Astrocyte of the spinal cord (primary cell): Measurements from ENCODE around the gene CLCA1.

Experiments
- DNase-seq: peaks from one replicate; pipeline ENCODE4 v3.0.0; 2011; ENCODE audit warnings: low read depth, low spot score
- H3K4me3 ChIP-seq: 2 replicates; pipeline ENCODE4 v1.5.1; 2011; ENCODE audit warnings: low read depth, mild to moderate bottlenecking, low read length, moderate library complexity
- CTCF ChIP-seq: IDR thresholded peaks from 2 replicates; pipeline ENCODE4 v1.5.1; 2012; ENCODE audit warnings: low read depth, mild to moderate bottlenecking, low read length, inconsistent platforms
- in situ Hi-C: cut with HindIII; loops from 2 replicates; pipeline ENCODE4 v1.10.0; 2017; ENCODE audit warnings: low sequenced_read_pairs

The CLCA1 gene

GRCh38 chr1:86466986-86467385 lies 1.7 kb upstream of the CLCA1 start:
- in situ Hi-C loops = no loop called here
- no peak overlapping the region for H3K4me3 ChIP-seq
- TF ChIP-seq CTCF = no peak
- DNase-seq = no peak

- DNase-seq = no peak
- no peak for TF ChIP-seq CTCF
- in situ Hi-C loops = no loop called here
- no peak overlapping the region for H3K4me3 ChIP-seq
These were observed 2.1 kb downstream of the CLCA1 start for GRCh38 chr1:86470859-86471258.

- peak; percentile 23 for DNase-seq
- in situ Hi-C loops = no loop called here
- TF ChIP-seq CTCF = no peak
- no peak overlapping the region for H3K4me3 ChIP-seq
These were observed 2.6 kb downstream of the CLCA1 start for GRCh38 chr1:86471291-86471690.

- H3K4me3 ChIP-seq = no peak overlapping the region
- in situ Hi-C loops = no loop called here
- DNase-seq = no peak
- TF ChIP-seq CTCF = no peak
These were observed 3.4 kb downstream of the CLCA1 start for GRCh38 chr1:86472152-86472551.

- no peak overlapping the region for H3K4me3 ChIP-seq
- in situ Hi-C loops = no loop called here
- no peak for TF ChIP-seq CTCF
- DNase-seq = no peak
These were observed 4.0 kb downstream of the CLCA1 start for GRCh38 chr1:86472767-86473166.

GRCh38 chr1:86477256-86477655 lies 8.5 kb downstream of the CLCA1 start:
- DNase-seq = no peak
- in situ Hi-C loops = no loop called here
- H3K4me3 ChIP-seq = no peak overlapping the region
- no peak for TF ChIP-seq CTCF

- no peak for TF ChIP-seq CTCF
- no peak overlapping the region for H3K4me3 ChIP-seq
- DNase-seq = no peak
- in situ Hi-C loops = no loop called here
These were observed 9.0 kb downstream of the CLCA1 start for GRCh38 chr1:86477682-86478081.
